Measurements from ENCODE around the gene MPHOSPH9. TPM values are rescaled to one million over a fixed set of nuclear protein-coding genes. Genes with fewer than 3 reads are reported as not detected.

Gene MPHOSPH9
- total RNA-seq, 1 donor from 2014 or later: 30.4 TPM

GRCh38 chr12:123149088-123149487, 83.9 kb downstream of the MPHOSPH9 start:
- DNase-seq (ENCODE audit: low spot score): no peak

GRCh38 chr12:123148655-123149054, 84.3 kb downstream of the MPHOSPH9 start:
- DNase-seq (ENCODE audit: low spot score): no peak

DNA sequence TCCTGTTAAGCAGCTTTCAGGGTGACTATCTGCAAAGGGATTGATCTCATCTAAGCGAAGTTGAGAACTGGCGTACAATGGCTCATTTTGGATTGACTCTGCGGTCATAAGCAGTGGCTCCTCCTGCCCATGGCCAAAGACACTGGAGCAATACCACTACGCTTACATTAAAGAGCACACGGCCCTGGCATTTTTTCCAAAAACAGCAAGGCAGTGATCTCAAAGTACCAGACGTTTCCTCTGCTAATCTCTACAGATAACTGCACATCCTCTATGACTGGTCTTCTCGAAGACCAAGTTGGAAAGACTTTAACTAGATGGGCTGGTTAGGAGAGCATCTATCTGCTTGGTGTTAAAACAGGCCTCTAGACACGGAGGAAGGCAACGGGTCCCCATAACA, 84.7 kb downstream of the MPHOSPH9 start:
- DNase-seq (ENCODE audit: low spot score): no peak

- no peak for DNase-seq (ENCODE audit: low spot score)
These were observed 87.7 kb downstream of the MPHOSPH9 start for GRCh38 chr12:123145211-123145610.

DNA sequence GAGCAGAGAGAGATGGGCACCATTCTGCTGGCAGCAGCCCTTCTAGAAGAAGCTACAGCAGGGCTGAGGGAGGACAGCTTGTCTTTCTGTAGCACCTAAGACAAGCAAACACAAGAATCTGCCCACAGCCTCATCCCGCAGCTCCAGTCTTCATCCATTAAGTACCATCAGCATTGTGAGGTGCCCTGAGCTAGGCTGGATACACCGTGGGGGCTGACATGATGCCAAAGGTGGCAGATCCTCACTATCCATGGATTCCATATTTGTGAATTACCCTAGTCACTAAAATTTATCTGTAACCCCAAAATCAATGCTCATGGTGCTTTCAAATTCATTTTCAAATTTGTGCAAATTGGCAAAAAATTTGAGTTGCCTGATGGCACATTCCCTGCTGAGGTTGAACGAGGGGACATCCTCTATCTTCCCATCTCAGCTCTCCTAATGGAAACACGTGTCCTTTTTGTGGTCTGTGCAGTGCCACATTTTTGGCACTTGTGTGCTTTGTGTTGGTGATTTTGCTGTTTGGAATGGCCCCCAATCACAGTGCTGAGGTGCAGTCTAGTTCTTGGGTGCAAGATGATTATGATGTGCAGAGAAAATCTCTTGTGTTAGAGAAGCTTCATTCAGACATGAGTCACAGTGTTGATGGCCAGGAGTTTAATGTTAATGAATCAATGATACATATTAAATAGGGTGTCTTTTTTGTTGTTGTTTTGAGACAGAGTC, 89.0 kb downstream of the MPHOSPH9 start:
- no peak for DNase-seq (ENCODE audit: low spot score)

DNA sequence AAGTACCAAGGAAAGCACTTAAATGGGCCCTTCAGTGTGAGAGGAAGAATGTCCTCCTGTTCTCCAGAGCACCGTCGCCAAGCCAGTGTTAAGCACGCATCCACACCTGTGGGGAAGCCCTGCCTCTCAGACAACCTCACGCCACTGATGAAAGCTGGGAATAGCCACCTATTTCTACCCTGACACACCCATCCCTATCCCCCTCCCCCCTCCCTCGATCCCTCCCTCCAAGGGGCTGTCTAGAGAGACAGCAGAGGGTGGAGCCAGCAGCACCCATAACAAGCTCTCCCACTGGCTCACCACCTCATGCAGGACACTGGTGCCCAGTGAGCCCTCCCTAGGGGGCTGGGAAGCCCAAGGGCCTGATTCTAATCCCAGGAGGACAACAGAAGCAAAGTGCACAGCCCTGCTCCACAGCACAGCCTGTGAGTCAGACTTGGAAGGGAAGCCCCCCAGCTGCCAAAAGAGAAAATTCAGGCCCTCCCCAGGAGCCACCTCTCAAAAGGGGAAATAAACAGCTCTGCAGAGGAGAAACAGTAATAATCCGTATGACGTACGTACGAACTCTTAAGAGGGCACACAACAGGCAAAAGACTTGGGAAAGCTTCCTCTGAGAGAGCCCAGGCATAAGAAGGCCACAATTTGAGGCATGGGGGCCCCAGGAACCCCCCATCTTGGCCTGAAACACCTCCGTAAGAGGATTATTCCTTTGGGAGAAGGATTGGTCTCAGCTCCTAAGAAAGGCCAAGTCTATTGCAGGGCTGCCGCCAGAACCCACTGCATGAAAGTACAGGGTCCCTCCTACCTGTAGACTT, 89.8 kb downstream of the MPHOSPH9 start:
- no peak for DNase-seq (ENCODE audit: low spot score)

DNA sequence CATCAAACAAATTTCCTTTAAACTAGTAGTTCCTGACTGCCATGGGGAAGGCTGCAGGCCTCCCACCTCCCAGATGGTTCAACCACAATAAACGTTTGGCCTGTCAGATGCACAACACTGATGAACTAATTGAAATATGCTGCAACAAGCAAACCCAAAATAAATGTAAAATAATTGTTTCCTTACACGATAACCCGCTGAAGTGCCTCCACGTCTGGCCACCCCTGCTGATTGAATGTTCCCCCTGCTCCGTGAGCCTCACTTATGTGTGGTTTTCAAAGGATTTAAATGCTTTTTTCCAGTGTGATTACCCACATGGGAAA, 90.5 kb downstream of the MPHOSPH9 start:
- no peak for DNase-seq (ENCODE audit: low spot score)

DNA sequence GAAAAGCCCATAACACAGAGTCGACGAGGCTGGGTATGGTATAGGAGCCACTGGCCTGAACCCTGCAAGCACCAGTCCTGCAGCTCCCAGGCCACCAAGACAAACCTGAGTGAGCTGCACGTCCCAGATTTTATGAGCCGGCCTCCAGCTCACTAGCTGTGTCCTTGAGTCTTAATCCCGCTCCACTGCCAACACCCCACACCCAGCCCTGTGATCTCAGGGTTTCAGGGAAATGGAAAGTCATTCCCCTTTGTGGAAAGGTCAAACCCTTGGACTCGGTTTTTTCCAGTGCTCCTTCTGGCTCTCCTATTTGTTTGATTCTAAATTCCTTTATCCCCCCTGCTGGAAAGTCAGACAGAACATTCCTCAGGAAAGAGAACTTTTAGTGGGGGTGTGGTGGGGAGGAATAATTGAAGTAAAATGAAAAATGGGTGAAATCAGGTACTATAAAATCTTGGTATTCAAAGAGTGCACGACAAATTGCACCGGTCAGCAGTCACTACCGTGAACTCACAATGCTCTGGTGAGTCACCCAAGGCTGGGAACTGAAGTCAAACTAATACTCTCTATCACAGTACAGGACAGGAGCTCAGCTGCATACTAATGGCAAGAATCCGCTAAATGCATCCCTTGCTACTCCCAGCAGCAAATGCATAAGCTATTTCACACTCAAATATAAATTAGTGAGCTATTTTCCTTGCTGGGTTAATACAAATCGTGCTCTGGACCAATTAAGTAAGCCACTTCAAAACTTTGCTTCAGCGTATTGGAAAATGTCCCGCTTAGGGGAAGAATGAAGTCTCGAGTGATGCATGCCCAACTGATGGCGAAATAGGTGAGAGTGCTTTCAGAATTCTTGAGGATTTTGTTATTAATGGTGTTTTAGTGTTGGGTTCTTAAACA, 91.1 kb downstream of the MPHOSPH9 start:
- DNase-seq (ENCODE audit: low spot score): peak; percentile 74

GRCh38 chr12:123140676-123141614, 92.0 kb downstream of the MPHOSPH9 start:
- DNase-seq (ENCODE audit: low spot score): no peak

DNA sequence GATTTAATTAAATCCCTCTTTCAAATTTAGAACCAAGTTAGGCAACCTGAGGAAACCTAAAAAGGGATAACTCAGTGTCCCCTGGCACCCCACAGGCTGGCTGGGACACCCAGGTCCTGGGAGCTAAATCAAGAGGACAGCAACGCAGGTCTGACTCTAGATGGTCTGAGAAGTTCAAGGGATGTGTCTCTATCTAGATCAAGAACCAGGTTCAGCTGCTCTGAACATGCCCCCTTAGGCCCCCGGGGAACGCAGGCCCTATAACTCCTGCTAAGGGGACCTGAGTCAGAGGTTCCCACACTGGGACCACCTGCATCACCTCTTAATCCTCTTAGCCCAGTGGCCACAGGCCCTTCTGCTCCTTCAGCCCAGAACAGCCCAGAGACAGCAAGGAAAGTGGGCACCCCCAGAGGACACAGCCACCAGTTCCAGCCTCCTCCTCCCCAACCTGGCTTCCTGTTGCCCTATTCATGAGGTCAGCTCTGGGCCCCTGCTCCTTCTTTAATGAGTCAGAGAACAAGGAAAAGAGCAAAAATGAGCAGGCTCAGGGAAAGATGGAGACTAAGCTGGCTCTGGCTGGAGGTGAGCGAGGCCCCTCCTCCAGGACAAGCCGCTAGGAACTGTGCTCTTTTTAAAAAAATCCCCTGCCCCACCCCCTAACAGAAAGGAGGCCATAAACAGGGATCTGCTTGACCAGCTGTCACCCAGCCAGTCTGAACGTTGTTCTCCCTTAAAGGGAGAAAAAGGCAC, 92.8 kb downstream of the MPHOSPH9 start:
- DNase-seq (ENCODE audit: low spot score): peak; percentile 53

GRCh38 chr12:123135688-123136087, 97.3 kb downstream of the MPHOSPH9 start:
- DNase-seq (ENCODE audit: low spot score): no peak

DNA sequence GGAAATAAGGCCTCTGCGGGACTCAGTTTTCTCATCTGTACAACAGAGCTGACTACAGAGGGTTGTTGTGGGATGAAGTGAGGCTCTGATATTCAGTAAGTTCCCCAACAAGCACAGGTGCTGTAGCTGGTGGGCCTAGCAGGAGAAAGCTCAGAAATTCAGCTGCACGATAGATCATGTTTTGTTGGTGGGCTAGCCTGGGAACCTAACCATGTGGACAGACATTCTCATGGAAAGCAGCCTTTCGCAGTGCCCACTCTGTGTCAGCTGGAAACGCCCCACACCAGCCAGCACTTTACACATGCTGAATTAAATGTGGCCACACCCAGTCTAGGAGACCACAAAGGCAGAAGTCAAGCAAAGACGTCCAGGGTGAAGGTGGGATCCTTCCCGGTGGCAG, 98.1 kb downstream of the MPHOSPH9 start:
- no peak for DNase-seq (ENCODE audit: low spot score)

DNA sequence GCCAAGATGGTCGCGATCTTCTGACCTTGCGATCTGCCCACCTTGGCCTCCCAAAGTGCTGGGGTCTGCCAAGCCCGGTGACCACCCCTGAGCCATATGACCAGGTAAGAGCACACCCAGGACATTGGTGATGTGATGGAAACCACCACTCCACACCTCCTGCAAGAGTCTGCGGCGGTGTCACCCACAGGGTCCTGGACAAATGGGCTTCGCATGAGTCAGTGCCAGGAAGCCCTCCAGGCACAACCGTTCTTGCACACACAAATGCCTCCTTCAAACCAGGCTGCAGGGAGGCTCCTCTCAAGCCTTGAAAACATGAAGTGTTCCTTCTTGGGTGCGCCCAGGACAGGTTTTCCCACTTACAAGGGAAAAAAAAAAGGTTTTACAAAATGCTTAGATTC, 98.7 kb downstream of the MPHOSPH9 start:
- no peak for DNase-seq (ENCODE audit: low spot score)

- DNase-seq (ENCODE audit: low spot score): no peak
These were observed 99.2 kb downstream of the MPHOSPH9 start for GRCh38 chr12:123133701-123134100.

DNA sequence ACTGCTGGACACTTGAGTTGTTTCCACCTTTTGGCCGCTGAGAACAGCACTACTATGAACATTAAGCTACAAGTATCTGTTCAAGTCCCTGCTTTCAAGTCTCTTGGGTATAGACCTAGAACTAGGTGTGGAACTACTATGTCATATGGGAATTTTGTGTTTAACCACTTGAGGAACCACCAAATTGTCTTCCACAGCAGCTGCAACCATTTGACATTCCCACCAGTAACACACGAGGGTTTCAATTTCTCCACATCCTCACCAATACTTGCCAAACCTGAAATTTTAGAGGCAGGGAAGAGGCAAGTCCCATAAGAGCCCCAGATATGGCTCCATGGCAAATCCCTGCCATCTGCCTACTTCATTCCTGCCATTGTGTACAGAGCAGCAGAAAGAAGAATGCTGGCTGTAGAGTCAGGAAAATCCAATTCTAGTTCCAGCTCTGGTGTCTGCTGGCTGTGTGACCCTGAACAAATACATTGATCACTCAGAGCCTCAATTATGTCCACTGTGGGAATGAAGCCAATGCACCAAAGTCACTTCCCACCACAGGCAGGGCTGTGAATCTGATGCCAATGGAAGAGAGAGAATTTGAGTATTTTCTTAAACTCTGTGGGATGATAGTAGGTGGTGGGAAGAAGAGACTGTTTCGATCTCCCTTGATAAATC, 99.9 kb downstream of the MPHOSPH9 start:
- DNase-seq (ENCODE audit: low spot score): no peak

DNA sequence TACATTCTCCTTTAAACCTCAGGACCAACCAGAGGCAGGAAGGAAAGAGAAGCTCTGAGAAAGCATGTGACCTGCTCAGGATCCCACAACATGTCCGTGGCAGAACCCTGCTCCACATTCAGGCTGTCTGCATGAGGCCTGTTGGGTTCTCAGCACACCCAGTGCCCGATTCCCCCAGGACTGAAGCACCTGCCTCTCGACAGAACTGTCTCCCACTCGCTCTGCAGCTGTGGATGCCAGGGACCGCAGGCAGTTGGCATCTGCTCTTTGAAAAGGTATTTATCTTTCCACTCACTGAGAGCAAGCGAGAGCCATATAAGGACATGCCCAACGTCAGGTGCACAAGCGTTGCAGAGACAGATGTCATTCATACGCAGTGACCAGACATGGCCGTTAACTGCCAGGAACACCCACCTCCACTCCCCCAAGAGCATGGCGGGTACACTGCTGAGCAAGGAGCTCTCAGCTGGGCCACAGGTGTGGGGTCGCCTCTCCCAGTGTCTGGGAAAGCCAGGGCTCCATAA, 101.0 kb downstream of the MPHOSPH9 start:
- DNase-seq (ENCODE audit: low spot score): no peak

DNA sequence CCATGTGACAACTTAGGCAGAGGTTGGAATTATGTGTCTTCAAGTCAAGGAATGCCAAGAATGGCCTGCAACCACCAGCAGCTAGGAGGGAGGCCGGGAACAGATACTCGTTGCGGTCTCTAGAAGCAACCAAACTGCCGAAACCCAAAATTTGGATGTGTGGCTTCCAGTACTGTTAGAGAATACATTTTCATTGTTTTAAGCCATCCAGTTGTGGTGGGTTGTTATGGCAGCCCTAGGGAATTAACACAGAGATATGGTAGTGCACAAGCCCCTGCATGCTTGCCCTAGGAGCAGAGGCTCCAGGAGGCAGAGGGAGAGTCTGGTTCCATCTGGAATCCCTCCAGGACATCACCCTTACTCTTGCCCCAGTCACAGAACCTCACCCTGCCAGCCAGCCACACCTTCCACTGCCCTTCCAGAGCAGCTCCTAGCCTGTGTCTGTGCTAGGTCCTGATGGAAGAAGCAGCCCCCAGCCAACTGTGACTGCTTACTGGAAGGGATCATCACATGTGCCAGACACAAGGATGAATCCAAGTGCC, 101.6 kb downstream of the MPHOSPH9 start:
- no peak for DNase-seq (ENCODE audit: low spot score)

GRCh38 chr12:123129621-123130020, 103.3 kb downstream of the MPHOSPH9 start:
- DNase-seq (ENCODE audit: low spot score): no peak

- no peak for DNase-seq (ENCODE audit: low spot score)
These were observed 105.8 kb downstream of the MPHOSPH9 start for GRCh38 chr12:123127182-123127495.

All from ureter (tissue), 1 donor.